Skin of body (tissue), 2 donors: ENCODE data around the gene APOL3. TPM values are rescaled to one million over a fixed set of nuclear protein-coding genes. Genes with fewer than 3 reads are reported as not detected.
"Not testable (repeated sequence)": the region's sequence is repeated elsewhere in the genome, so short reads cannot be mapped to it uniquely, and the experiment has no call there.

Experiments used
- DNase-seq: peaks from one replicate; lab custom pipeline; 2025; lab: John Stamatoyannopoulos, UW
- total RNA-seq: library from RNA; depleted of rRNA; stranded (reverse); fragments of >200 nt; gene quantifications from one replicate; pipeline ENCODE4 v1.2.3, GENCODE V29; 2014

The APOL3 gene
- total RNA-seq, 1 donor from 2014 or later, result 6.8 TPM

- DNase-seq, result no peak
Observed at GRCh38 chr22:36136988-36137387, 23.6 kb downstream of the APOL3 start.

GRCh38 chr22:36136475-36136874 is 24.1 kb downstream of the APOL3 start:
- no peak for DNase-seq

GRCh38 chr22:36135306-36135980 is 25.1 kb downstream of the APOL3 start:
- DNase-seq, result no peak

GRCh38 chr22:36134182-36134581 is 26.4 kb downstream of the APOL3 start:
- DNase-seq, result no peak

GRCh38 chr22:36131907-36132306 is 28.6 kb downstream of the APOL3 start:
- DNase-seq, result no peak

GRCh38 chr22:36129486-36130388 is 30.8 kb downstream of the APOL3 start:
- no peak for DNase-seq

GRCh38 chr22:36129071-36129470 is 31.5 kb downstream of the APOL3 start:
- DNase-seq, result no peak

- no peak for DNase-seq
Observed at GRCh38 chr22:36125994-36126531, 34.5 kb downstream of the APOL3 start.

- DNase-seq, result no peak
Observed at GRCh38 chr22:36125434-36125833, 35.1 kb downstream of the APOL3 start.

- DNase-seq, result no peak
Observed at GRCh38 chr22:36124666-36125065, 35.9 kb downstream of the APOL3 start.

- peak; percentile 94 for DNase-seq
Observed at GRCh38 chr22:36123673-36124630, 36.6 kb downstream of the APOL3 start.

- DNase-seq, result not testable (repeated sequence)
Observed at GRCh38 chr22:36120621-36121351, 39.8 kb downstream of the APOL3 start.

GRCh38 chr22:36117053-36117554 is 43.5 kb downstream of the APOL3 start:
- no peak for DNase-seq

- no peak for DNase-seq
Observed at GRCh38 chr22:36116127-36116526, 44.4 kb downstream of the APOL3 start.

- DNase-seq, result no peak
Observed at GRCh38 chr22:36113121-36113520, 47.4 kb downstream of the APOL3 start.

- DNase-seq, result no peak
Observed at GRCh38 chr22:36111316-36111715, 49.2 kb downstream of the APOL3 start.

GRCh38 chr22:36110306-36110881 is 50.2 kb downstream of the APOL3 start:
- DNase-seq, result no peak

- DNase-seq, result no peak
Observed at GRCh38 chr22:36107436-36107835, 53.1 kb downstream of the APOL3 start.

GRCh38 chr22:36106910-36107309 is 53.6 kb downstream of the APOL3 start:
- no peak for DNase-seq

GRCh38 chr22:36104988-36105387 is 55.6 kb downstream of the APOL3 start:
- no peak for DNase-seq
